SK-N-SH (cell line): ENCODE results near the gene EIF3D.

Experiments
- CTCF ChIP-seq: fragments of 200-600 bp; sonication (generic); IDR thresholded peaks from 2 replicates; pipeline ENCODE4 v1.6.1; 2017; ENCODE audit warnings: antibody characterized with exemption, mild to moderate bottlenecking, moderate library complexity
- EP300 ChIP-seq, 2 experiments: IDR thresholded peaks; 2 replicates each; pipeline versions ENCODE4 v1.4.0 to v1.6.1; 2012; ENCODE audit warnings: borderline replicate concordance in 1 of 2, low read depth in 1 of 2, low read length in 1 of 2
- MXI1 ChIP-seq: IDR thresholded peaks from 2 replicates; pipeline ENCODE4 v1.6.1; 2012; ENCODE audit warnings: mild to moderate bottlenecking, low read depth, low read length, improper control_type of control experiment
- POLR2AphosphoS5 ChIP-seq: IDR thresholded peaks from 2 replicates; pipeline ENCODE4 v1.6.1; 2012; ENCODE audit warnings: low read depth, low read length
- SIN3A ChIP-seq: IDR thresholded peaks from 2 replicates; pipeline ENCODE4 v1.6.1; 2012; ENCODE audit warnings: low read depth, mild to moderate bottlenecking, low read length, moderate library complexity, borderline replicate concordance
- TCF12 ChIP-seq: IDR thresholded peaks from 2 replicates; pipeline ENCODE4 v1.4.0; 2012
- YY1 ChIP-seq: IDR thresholded peaks from 2 replicates; pipeline ENCODE4 v1.4.0; 2012; ENCODE audit warnings: low read depth, mild to moderate bottlenecking

- TF ChIP-seq MXI1 (peak; percentile 29; the same call in 1 of the 2 replicates), YY1 (no peak), CTCF (peak; percentile 65), TCF12 (no peak), EP300 (IDR thresholded peaks at IDR 0.05; ENCODE audit: borderline replicate concordance in 1 of 2, low read depth in 1 of 2, low read length in 1 of 2) (no peak), SIN3A (no peak), POLR2AphosphoS5 (no peak)
These were observed 17.3 kb upstream of the EIF3D start for GRCh38 chr22:36546092-36546804.
